Measurements from ENCODE around the gene VCAN.
A peak's percentile ranks its signal among the peaks of the same experiment; 100 is the strongest.

VCAN gene

DNA sequence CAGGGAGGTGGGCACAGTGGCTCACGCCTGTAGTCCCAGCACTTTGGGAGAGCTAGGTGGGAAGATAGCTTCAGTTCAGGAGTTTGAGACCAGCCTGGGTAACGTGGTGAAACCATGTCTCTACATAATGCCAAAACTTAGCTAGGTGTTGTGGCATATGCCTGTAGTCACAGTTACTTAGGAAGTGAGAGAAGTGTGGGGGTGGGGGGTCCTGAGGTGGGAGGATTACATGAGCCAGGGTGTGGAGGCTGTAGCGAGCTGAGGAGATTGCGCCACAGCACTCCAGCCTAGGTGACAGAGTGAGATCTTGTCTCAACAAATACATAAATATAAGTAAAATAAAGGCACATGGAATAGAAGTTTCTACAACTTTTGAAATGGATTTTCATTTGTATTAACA is 23.1 kb downstream of the VCAN start:
- FAIRE-seq, result no peak

DNA sequence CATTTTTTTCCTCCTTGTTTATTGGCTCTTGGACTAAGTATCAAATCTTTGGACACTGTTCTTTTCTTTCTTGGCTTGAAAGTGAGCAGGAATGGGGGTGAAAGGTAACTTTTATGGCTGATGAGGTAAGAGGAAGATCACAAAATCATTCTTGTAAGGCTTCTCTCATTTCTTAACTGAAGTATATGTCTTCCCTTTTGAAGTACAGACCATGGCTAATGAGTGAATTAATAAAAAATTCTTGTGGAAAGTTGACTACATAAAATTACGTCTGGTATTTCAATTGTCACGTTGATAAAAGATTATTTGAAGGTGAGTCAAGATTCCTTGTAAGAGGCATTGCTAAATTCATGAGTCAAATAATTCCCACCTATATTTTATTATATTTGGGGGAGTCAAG is 25.1 kb downstream of the VCAN start:
- no peak for FAIRE-seq
- DNase-seq (ENCODE audit: low spot score), result no peak

More for the DNA sequence above, 23.1 kb downstream of the VCAN start:
- no peak for DNase-seq (ENCODE audit: low spot score)

DNA sequence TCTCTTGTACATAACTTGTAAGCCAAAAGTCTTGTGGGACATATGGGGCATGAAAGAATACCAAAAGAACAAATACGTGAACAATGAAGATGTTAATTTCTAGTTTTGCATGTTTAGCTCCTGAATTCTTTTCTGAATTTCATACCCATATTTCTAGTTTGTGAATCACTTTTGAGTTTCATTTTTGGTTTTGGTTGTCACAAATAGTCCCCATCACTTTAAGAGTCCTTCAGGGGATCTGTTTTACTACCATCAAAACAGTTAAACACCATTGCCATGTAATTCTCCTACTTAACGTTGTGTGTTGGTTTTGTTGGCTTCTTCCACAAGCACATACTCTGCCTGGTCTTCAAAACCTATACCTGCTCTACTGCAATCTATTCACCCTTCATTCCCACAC is 27.0 kb downstream of the VCAN start:
- DNase-seq (ENCODE audit: low spot score), result no peak
- no peak for FAIRE-seq

DNA sequence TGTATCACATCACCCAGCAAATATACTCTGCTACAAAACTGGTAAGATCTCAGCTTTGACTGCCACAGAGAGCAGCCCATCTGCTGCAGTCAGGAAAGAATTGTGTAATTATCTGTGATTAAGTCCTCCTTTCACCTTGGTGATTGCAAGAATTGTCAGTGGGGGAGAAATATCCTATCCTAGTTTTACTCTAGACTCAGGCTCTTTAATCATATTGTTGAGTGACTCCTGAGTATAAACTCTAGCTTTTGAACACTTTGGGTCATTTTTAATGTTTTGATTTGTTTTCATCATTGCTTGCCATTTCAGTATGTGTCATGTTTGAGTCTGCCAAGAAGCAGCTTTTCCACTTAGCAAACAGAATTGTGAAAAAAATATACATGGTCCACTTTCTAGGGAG is 32.1 kb downstream of the VCAN start:
- no peak for FAIRE-seq
- no peak for DNase-seq (ENCODE audit: low spot score)

DNA sequence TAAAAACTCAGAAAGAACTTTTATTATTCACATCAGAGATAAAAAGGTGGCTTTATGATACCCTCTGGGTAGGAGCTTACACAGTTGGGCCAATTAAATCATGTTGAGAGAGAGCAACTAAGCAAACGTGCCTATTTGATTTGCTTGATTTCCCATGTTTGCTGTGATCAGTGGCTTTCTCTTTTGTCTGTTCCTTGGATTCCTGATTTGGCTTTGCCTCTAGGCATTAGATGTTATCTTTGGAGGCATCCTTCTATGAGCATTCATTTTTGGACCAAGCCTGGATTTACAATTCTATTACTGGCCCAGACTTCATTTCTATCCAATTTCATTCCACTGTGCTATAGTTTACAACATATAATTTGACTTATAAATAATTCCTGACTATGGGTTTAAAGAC is 35.9 kb downstream of the VCAN start:
- DNase-seq (ENCODE audit: low spot score) (no peak), FAIRE-seq (no peak)

DNA sequence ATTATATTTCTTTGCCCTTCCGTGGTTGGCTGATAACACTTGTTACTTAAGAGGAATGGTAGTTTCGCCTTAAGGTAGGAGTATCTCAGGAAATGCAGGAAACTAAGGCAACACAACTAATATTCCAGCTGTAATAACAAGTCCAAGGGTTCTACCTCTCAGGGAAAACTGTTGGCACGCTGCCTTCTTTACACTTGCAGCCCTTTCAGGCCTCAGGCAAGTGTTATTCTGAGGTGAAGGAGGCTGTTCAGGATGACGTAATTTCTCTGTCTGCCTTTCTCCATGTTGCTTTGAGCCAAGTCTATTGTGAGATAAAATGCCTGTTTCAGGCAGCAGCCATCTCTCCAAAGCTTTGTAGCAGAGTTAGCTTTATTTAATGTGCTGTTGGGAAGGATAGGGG is 38.0 kb downstream of the VCAN start:
- DNase-seq (ENCODE audit: low spot score), result peak; percentile 27
- FAIRE-seq, result no peak

DNA sequence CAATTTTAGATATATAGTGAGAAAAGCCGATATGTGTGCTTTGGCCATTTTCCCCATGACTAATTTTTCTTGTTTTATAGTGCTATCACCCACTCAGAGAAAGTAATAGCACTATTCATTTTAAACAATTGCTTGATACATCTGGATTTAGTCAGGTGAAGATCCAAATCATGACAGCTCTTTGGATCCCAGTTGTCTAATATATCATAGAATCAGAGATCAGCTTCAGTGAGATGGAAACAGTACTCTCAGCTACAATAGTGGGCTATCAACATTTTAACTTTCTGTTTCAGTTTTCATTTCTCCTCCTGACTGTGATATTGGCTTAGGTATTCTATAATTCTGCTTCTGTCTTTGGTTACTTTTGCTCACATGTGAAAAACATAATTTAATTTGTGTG is 38.7 kb downstream of the VCAN start:
- FAIRE-seq, result no peak
- no peak for DNase-seq (ENCODE audit: low spot score)

DNA sequence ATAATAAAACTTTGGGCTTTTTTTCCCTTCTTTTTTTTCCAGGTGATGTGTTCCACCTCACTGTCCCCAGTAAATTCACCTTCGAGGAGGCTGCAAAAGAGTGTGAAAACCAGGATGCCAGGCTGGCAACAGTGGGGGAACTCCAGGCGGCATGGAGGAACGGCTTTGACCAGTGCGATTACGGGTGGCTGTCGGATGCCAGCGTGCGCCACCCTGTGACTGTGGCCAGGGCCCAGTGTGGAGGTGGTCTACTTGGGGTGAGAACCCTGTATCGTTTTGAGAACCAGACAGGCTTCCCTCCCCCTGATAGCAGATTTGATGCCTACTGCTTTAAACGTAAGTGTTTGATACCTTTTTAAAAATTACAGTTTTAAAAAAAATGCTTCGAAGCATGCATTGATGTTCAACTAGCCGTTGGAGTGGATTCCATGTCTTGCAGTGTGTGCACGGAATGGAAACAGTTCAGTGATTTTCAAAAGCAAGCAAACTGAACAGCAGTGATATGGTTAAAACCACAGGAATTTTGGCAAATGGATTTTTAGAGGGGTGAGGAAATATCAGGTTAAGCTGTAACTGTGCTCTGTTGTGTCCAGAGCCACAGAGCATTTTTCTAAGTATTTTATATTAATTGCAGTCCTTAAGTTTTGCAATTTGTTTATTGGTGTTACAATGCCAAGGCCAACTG is 40.7 kb downstream of the VCAN start:
- FAIRE-seq (peak; percentile 94), DNase-seq (ENCODE audit: low spot score) (peak; percentile 75)

DNA sequence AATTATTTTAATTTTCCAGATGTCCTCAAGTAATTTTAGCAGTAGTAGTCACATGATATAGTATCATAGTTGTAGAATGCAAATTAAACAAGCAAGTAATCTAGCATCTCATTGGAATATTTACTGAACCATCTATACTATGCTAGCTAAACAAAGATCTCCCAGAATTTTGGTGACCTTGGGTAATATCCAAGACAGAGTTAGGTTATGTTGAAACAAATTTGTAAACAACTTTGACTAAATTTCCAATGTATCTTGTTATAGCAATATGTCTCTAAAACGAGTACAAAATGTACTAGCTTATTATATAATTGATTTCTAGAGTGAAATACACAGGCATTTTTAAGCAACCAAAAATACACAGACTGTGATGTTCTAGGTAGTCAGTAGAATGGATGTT is 41.5 kb downstream of the VCAN start:
- DNase-seq (ENCODE audit: low spot score), result no peak
- no peak for FAIRE-seq

DNA sequence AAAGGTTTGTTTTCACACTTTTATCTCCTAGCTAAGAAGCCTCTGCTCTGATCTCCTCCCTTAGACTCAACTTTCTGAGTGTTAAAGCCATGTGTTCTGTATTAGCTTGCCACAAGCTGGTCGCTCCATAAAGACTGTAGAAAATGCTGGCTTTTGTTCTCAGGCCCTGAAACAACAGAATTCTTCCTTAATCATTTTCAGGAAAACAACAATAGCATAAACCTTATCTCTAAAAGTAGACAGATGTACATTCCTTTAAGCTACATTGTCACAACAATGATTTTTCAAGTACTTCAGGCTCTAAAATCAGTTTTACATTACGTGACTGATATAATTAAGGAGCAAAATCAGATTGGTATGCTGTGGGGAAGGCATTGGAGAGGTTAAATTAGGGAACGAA is 41.9 kb downstream of the VCAN start:
- FAIRE-seq (no peak), DNase-seq (ENCODE audit: low spot score) (no peak)

DNA sequence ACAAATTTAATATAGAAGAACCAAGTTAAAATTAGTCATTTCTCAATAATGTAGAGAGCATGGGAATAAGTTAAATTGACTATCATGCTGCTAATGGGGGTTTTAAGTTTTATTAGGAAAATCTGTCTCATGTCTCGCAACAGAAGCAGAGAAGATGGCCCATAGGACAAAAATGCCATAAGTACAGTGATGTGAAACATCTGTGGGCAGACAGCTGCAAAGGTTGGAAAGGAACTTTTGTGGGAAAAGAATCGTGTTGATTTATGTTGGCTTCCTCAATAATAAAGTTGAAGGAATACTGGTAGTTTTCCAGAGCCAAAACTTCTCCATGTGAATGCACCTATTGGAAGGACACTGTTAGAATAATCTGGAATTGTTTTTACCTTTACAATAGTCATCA is 44.8 kb downstream of the VCAN start:
- FAIRE-seq (no peak), DNase-seq (ENCODE audit: low spot score) (no peak)

DNA sequence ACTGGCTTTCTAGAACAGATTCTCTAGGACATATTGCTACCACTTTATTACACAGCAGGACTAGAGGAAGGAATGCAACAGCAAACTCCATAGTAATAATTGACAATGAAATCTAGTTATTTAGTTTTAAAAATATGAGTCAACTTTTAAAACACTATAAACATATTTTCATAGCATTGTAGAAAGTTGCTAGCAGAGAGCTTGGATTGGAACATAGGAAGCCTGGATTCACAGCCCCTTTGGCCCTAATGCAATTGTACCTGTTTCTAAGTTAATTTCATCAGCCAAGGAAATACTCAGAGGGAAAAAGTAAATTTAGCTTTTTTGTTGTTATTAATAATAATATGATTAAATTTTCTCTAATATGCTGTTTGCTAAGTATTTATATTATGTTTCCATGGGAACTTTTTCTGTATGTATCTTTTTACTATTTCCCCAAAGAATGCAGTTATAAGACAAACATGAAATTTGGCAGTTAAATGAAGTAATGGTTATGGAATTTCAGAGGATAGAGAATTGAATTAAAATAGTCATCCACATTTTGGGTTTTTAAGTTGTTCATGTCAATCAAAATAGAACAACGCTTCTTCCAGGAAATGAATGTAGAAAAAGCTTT is 45.6 kb downstream of the VCAN start:
- DNase-seq (ENCODE audit: low spot score) (no peak), FAIRE-seq (no peak)

DNA sequence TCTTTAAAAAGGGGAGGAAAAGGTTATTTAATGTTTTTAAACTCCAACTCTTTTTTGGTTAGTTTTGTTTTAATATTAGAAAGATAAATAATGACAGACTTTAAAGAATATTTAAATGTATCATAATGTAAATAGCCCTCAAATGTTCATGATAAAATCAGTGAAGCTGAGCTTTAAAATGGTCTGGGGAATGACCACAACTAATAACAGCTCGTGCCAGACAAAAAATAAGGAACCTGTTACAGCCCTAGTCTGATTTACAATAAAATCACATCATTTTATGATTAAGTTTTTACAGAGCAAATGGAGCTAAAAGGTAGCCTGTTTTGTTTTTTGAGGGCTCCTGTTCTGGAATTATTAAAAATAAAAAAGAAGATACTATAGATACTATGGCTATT is 46.1 kb downstream of the VCAN start:
- DNase-seq (ENCODE audit: low spot score) (no peak), FAIRE-seq (no peak)

DNA sequence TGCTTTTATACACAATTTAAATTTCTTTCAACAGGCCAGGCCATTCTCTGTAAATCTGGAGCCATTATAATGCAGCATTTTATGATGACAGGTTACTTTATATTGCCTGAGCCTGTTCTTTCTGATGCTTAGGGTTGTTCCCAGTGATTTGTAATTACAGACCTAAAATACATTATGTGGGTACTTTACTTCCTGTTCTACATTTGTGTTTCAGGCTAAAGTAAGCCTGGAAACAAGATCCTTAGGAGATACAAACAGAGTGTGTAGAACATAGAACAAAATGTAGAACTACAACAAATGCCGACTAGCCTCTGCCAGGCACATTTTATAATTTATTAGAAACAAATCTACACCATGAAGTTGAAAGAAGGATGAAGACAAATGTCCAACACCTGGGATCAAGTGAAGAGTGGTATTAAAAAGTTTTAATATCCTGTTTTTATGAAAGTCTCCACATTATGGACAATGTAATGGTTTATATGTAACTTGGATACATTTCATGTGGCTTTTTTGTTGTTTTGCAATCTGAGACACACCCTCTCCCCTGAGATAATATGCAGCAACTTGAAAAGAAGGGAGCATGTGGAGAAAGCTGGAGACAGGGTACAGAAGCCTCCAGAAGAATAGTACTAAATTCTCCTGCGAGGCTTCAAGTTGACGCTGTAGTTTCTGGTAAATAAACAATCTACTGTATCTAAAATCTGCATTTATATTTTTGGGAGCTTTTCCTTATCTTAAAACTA is 46.9 kb downstream of the VCAN start:
- FAIRE-seq, result no peak
- no peak for DNase-seq (ENCODE audit: low spot score)

DNA sequence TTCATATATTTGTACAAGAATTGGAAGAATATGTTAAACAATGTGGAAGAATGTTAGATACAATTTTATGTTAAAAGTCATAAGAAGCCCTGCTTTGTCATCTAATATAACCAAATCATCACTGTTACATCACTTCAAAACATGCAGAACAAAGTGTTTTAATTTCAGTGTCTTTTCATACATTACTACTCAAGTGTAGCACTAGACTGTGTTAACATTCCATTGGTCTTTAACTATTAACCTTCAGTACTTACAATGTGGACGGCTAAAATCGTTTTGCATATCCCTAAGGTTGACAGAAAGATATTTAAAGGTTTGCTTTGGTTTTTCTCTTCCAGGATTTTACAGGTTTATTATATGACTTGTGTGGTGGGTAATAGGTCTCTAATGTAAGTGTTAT is 50.9 kb downstream of the VCAN start:
- DNase-seq (ENCODE audit: low spot score) (no peak), FAIRE-seq (no peak)

DNA sequence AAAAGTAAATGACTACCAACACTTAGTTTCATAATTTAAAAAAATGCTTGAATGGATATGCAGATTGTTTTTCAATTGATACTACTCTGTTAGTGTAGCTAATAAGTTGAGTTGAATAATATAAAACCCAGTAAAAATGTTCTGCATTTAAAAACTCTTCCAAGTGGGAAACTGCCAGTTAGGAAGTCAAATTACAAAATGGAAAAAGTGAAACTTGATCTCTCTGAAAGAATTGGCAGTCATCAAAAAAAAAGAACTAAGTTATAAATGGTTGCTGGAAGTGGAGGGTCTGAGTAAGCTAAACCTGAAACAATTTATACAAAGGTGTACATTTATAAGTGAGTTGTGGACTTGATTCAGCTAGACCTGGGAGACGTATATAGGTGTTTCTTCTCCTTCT is 52.4 kb downstream of the VCAN start:
- FAIRE-seq (no peak), DNase-seq (ENCODE audit: low spot score) (no peak)

DNA sequence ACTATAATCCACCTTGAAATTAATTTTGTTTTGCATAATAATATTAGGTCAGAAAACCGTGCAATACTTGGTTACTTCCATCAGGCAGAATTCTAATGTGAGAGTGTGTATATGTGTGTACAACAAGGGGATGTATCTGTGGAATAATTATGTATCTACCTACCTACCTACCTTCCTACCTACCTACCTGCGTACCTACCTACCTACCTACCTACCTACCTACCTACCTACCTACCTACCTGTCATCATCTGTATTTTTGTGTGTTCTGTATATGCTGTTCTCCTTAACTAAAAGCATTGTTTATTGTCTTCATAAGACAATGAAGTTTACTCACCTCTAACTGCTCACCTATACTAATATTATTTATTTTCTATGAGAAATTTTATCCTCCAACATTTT is 52.8 kb downstream of the VCAN start:
- DNase-seq (ENCODE audit: low spot score) (no peak), FAIRE-seq (no peak)

DNA sequence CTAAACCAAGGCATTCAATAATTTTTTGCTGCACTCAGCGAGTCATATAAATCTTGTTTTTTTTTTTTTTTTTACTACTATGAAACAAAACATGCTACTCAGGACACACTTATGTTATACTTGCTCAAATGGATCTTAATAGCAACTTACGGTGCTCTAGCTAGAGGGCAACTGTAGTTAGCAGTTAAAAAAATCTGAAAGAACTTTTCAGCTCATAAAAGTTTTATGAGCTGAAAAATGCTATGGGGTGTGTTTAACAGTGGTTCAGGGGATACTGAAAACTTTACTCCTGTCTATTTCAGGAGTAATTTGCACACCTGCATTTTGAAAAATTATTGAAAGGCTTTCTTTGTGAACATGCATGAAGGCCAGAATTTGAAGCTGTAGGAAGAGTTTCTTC is 53.4 kb downstream of the VCAN start:
- DNase-seq (ENCODE audit: low spot score) (no peak), FAIRE-seq (no peak)

DNA sequence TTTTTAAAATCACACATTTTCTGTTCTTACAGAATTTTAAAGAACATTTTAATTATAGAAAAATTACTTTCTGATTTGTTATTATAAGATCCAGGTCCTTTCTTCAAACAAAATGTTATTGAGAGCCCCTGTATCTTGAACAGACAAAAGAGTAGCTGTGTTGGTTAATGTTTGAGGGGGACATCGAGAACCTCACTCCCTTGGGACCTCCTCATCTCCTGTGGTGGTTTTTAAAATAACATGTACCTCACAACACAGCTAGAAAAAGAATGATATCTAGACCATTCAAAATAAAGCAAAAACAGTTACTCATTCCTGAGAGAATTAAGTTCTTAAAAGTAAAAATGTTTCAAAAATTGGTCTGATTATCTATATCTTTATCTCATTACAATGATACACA is 54.7 kb downstream of the VCAN start:
- DNase-seq (ENCODE audit: low spot score), result no peak
- no peak for FAIRE-seq

DNA sequence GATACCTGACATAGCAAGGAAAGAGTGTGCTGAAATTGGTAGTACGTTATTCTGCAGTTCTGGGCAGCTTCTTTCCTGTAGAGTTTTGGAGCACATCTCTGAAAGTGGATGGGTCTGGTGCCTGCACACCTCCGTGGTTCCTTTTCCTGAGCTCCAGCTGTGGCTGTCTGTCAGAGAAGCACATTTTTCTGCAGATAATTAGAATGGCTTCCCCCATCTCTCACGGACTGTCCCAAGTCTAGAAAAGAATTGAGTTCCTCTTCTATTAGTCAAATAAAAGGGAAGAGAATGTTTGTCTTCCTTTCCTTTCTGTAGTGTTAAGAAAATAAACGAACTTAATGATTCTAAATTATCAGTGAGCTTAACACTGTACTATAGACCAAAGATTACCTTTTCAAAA is 55.7 kb downstream of the VCAN start:
- DNase-seq (ENCODE audit: low spot score) (no peak), FAIRE-seq (no peak)

DNA sequence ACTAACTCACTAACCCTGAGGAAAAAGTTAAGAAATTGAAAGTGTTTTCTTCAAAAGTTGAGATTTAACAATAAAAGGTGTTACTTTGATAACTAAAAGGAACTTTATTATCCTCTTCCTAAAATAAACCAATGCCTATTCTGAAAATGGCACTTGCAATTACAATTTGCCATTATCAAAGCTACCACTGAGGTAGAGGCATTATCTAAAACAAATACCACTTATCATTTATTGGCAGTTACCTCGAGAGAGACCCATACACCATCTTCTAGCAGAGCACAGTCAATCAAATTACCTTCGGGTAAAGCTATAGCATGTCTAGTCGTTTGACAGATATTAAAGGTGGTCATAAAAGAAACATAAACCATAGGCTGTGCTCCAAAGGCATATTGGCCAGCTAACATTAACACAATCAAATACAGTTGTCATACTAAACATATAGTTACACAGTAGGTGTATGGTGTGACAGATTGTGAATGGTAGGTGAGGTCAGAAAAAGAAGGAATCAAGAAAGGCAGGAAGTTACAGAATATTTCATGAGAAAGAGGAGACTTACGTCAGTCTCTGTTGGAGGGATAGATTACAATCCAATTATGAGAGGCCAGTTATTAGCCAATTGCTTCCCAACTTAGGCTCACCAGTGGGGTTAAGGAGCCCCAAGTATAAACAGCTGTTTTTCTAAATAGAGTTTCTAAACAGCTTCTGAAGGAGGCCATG is 56.3 kb downstream of the VCAN start:
- FAIRE-seq (no peak), DNase-seq (ENCODE audit: low spot score) (no peak)

DNA sequence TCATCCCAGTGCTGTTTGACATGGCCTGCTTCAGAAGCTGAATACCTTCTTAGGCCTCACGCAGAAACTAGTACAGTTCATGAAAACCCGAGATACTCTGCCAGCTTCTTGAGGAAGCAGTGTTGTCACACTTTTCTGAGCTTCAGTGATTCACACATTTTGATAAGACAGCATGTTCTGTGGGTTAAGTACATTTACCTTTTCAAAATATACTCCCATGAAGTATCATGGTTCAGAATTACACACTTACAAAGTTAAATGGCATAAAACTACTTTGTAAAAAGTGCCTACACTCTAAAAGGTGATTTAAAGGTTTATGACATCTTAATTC is 56.9 kb downstream of the VCAN start:
- FAIRE-seq (no peak), DNase-seq (ENCODE audit: low spot score) (no peak)

All from RCC 7860 (cell line).